Measurements from ENCODE around the gene TIGD3.

TIGD3 gene

GRCh38 chr11:65377036-65377435 is 22.5 kb downstream of the TIGD3 start:
- no peak overlapping the region for H3K4me3 ChIP-seq (ENCODE audit: control insufficient read depth, low read depth, low read length)
- TF ChIP-seq, protein P1, sequence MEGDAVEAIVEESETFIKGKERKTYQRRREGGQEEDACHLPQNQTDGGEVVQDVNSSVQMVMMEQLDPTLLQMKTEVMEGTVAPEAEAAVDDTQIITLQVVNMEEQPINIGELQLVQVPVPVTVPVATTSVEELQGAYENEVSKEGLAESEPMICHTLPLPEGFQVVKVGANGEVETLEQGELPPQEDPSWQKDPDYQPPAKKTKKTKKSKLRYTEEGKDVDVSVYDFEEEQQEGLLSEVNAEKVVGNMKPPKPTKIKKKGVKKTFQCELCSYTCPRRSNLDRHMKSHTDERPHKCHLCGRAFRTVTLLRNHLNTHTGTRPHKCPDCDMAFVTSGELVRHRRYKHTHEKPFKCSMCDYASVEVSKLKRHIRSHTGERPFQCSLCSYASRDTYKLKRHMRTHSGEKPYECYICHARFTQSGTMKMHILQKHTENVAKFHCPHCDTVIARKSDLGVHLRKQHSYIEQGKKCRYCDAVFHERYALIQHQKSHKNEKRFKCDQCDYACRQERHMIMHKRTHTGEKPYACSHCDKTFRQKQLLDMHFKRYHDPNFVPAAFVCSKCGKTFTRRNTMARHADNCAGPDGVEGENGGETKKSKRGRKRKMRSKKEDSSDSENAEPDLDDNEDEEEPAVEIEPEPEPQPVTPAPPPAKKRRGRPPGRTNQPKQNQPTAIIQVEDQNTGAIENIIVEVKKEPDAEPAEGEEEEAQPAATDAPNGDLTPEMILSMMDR (IDR thresholded peaks at IDR 0.05; ENCODE audit: control insufficient read depth, insufficient read depth, low read depth, low read length, missing control alignments) = no peak
- no peak for DNase-seq (ENCODE audit: low read depth)

GRCh38 chr11:65377777-65378176 is 23.2 kb downstream of the TIGD3 start:
- no peak overlapping the region for H3K4me3 ChIP-seq (ENCODE audit: control insufficient read depth, low read depth, low read length)
- TF ChIP-seq, protein P1 (IDR thresholded peaks at IDR 0.05; ENCODE audit: control insufficient read depth, insufficient read depth, low read depth, low read length, missing control alignments) = no peak
- DNase-seq (ENCODE audit: low read depth) = no peak

- TF ChIP-seq, protein P1 (IDR thresholded peaks at IDR 0.05; ENCODE audit: control insufficient read depth, insufficient read depth, low read depth, low read length, missing control alignments) = no peak
- no peak overlapping the region for H3K4me3 ChIP-seq (ENCODE audit: control insufficient read depth, low read depth, low read length)
- no peak for DNase-seq (ENCODE audit: low read depth)
Measured at GRCh38 chr11:65378208-65378927, 23.8 kb downstream of the TIGD3 start.

- H3K4me3 ChIP-seq (ENCODE audit: control insufficient read depth, low read depth, low read length) = no peak overlapping the region
- TF ChIP-seq, protein P1 (IDR thresholded peaks at IDR 0.05; ENCODE audit: control insufficient read depth, insufficient read depth, low read depth, low read length, missing control alignments) = no peak
- no peak for DNase-seq (ENCODE audit: low read depth)
Measured at GRCh38 chr11:65378928-65379638, 24.5 kb downstream of the TIGD3 start.

GRCh38 chr11:65379698-65380459 is 25.3 kb downstream of the TIGD3 start:
- TF ChIP-seq, protein P1 (IDR thresholded peaks at IDR 0.05; ENCODE audit: control insufficient read depth, insufficient read depth, low read depth, low read length, missing control alignments) = no peak
- no peak overlapping the region for H3K4me3 ChIP-seq (ENCODE audit: control insufficient read depth, low read depth, low read length)
- no peak for DNase-seq (ENCODE audit: low read depth)

- TF ChIP-seq, protein P1 (IDR thresholded peaks at IDR 0.05; ENCODE audit: control insufficient read depth, insufficient read depth, low read depth, low read length, missing control alignments) = no peak
- DNase-seq (ENCODE audit: low read depth) = no peak
- H3K4me3 ChIP-seq (ENCODE audit: control insufficient read depth, low read depth, low read length) = no peak overlapping the region
Measured at GRCh38 chr11:65380460-65381119, 26.0 kb downstream of the TIGD3 start.

Data from AG09309 (cell line).